HG03159 (cell line): ENCODE results near the gene RNASEH2C.
"Not testable (repeated sequence)": the region's sequence is repeated elsewhere in the genome, so short reads cannot be mapped to it uniquely, and the experiment has no call there.

Source experiments
- ATAC-seq: cut with Tn5 transposase; IDR thresholded peaks from one replicate; pipeline ENCODE4 v1.9.1; 2021; ENCODE audit warnings: mild to moderate bottlenecking, moderate library complexity; ENCODE audit not compliant: unreplicated experiment

Gene RNASEH2C

DNA sequence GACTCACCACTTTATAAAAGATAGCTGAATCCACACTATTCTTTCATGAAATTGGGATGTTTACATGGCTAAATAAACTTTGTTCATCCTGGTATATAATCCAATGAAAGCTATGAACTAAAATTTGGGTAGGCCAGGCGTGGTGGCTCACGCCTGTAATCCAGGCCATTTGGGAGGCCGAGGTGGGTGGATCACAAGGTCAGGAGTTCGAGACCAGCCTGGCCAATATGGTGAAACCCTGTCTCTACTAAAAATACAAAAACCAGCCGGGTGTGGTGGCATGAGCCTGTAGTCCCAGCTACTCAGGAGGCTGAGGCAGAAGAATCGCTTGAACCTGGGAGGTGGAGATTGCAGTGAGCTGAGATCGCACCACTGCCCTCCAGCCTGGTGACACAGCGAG, 28.8 kb downstream of the RNASEH2C start:
- not testable (repeated sequence) for ATAC-seq

GRCh38 chr11:65685981-65686380, 34.6 kb downstream of the RNASEH2C start:
- ATAC-seq = no peak

DNA sequence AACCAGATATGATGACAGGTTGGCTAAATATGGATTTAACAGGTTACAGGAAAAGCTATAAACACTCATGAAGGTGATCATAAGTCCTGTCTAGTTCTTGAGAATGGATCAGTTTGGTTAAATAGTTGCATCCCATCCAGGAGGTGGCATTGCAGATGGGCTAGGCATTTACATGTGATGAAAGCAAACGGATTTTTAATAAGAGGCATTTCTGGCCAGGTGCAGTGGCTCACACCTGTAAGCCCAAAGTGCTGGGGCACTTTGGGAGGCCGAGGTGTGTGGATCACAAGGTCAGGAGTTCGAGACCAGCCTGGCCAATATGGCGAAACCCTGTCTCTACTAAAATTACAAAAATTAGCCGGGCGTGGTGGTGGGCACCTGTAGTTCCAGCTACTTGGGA, 37.1 kb downstream of the RNASEH2C start:
- ATAC-seq = not testable (repeated sequence)

DNA sequence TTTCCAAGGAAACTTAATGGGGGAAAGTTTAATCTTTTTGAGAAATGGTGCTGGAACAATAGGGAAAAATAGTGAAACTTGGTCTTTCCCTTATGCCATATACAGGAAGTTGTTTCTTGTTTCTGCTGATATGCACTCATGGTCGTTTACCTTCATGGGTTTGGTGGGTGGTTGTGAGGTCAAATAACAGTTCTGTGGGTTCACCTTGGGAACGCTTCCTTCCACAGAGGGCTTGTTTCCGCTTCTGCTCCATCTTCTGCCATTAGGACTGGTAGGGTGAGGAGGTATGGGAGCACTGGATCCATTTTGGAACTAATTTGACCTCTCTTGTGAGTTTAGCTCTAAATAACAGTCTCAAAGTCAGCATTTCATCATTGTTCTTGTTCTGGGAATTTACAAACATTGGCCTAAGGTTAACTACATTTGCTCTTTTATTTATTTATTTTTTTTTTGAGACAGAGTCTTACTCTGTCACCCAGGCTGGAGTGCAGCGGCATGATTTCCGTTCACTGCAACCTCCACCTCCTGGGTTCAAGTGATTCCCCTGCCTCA, 40.3 kb downstream of the RNASEH2C start:
- no peak for ATAC-seq

- ATAC-seq = no peak
Observed at GRCh38 chr11:65672982-65673381, 47.6 kb downstream of the RNASEH2C start.

- ATAC-seq = no peak
Observed at GRCh38 chr11:65672180-65672860, 48.3 kb downstream of the RNASEH2C start.
